GM12801 (cell line): ENCODE data around the gene REV3L.

ENCODE experiments used
- CTCF ChIP-seq: IDR thresholded peaks from one replicate; pipeline ENCODE4 v1.5.1; 2011; ENCODE audit warnings: control low read depth; ENCODE audit not compliant: insufficient read length; ENCODE audit errors: extremely low read depth

The REV3L gene

GRCh38 chr6:111482959-111483735, at the start of gene REV3L:
TSS of gene REV3L (minus strand) at chr6:111483218. CDS start at chr6:111482888, 330 bp downstream.
- TF ChIP-seq CTCF: no peak

- TF ChIP-seq CTCF: no peak
Observed at GRCh38 chr6:111531185-111531584, 48.2 kb upstream of the REV3L start.

GRCh38 chr6:111530667-111531066, 47.6 kb upstream of the REV3L start:
- TF ChIP-seq CTCF: no peak

GRCh38 chr6:111530218-111530617, 47.2 kb upstream of the REV3L start:
- TF ChIP-seq CTCF: no peak

- no peak for TF ChIP-seq CTCF
Observed at GRCh38 chr6:111527367-111527766, 44.3 kb upstream of the REV3L start.

- no peak for TF ChIP-seq CTCF
Observed at GRCh38 chr6:111524735-111525134, 41.7 kb upstream of the REV3L start.

GRCh38 chr6:111524252-111524651, 41.2 kb upstream of the REV3L start:
- no peak for TF ChIP-seq CTCF
